HG02885 (cell line): ENCODE data around the gene ZDHHC21.

ENCODE experiments used
- ATAC-seq: cut with Tn5 transposase; IDR thresholded peaks from one replicate; pipeline ENCODE4 v1.9.1; 2021; ENCODE audit warnings: mild to moderate bottlenecking; ENCODE audit not compliant: unreplicated experiment, poor library complexity

ZDHHC21 gene

GRCh38 chr9:14693251-14693861 is at the start of gene ZDHHC21:
ZDHHC21 (minus strand) TSS chr9:14693432; CDS start chr9:14674340, 19,092 bp downstream.
- ATAC-seq: peak; percentile 87

- ATAC-seq: no peak
Observed at GRCh38 chr9:14741369-14741768, 48.1 kb upstream of the ZDHHC21 start.

- no peak for ATAC-seq
Observed at GRCh38 chr9:14733133-14733532, 39.9 kb upstream of the ZDHHC21 start.

- no peak for ATAC-seq
Observed at GRCh38 chr9:14731294-14731981, 38.2 kb upstream of the ZDHHC21 start.

- no peak for ATAC-seq
Observed at GRCh38 chr9:14730461-14730898, 37.2 kb upstream of the ZDHHC21 start.

GRCh38 chr9:14723301-14723700 is 30.1 kb upstream of the ZDHHC21 start:
- no peak for ATAC-seq

- no peak for ATAC-seq
Observed at GRCh38 chr9:14722391-14723035, 29.3 kb upstream of the ZDHHC21 start, which contains the start of gene CER1. CER1 (minus strand) TSS chr9:14722733; CDS start chr9:14722672, 61 bp downstream.

- ATAC-seq: no peak
Observed at GRCh38 chr9:14719231-14719923, 26.1 kb upstream of the ZDHHC21 start.

GRCh38 chr9:14715102-14715501 is 21.9 kb upstream of the ZDHHC21 start:
- no peak for ATAC-seq

GRCh38 chr9:14713187-14713767 is 20.0 kb upstream of the ZDHHC21 start:
- ATAC-seq: no peak

GRCh38 chr9:14710804-14711203 is 17.6 kb upstream of the ZDHHC21 start:
- no peak for ATAC-seq

GRCh38 chr9:14706530-14707140 is 13.4 kb upstream of the ZDHHC21 start:
- peak; percentile 84 for ATAC-seq

- no peak for ATAC-seq
Observed at GRCh38 chr9:14705079-14705478, 11.8 kb upstream of the ZDHHC21 start.

- no peak for ATAC-seq
Observed at GRCh38 chr9:14704281-14704680, 11.0 kb upstream of the ZDHHC21 start.

- no peak for ATAC-seq
Observed at GRCh38 chr9:14702200-14702720, 9.0 kb upstream of the ZDHHC21 start.

- peak; percentile 54 for ATAC-seq
Observed at GRCh38 chr9:14692470-14693250, 572 bp downstream of the ZDHHC21 start.

- ATAC-seq: no peak
Observed at GRCh38 chr9:14690948-14691730, 2.1 kb downstream of the ZDHHC21 start.

GRCh38 chr9:14687042-14687719 is 6.1 kb downstream of the ZDHHC21 start:
- no peak for ATAC-seq
